K562 (cell line): ENCODE data around the gene TMPRSS9. TPM values are rescaled to one million over a fixed set of nuclear protein-coding genes. Genes with fewer than 3 reads are reported as not detected.

Experiments used
- ATAC-seq: fragments of 200-7000 bp; cut with Tn5 transposase; 3 replicates; pipeline ENCODE4 v1.9.1; 2020; ENCODE audit warnings: moderate library complexity
- BruUV-seq: library from RNA; stranded (reverse); fragments of 400-500 nt; replicated peaks from 2 replicates; lab custom pipeline; 2021; lab: Mats Ljungman, UMichigan
- CTCF ChIA-PET: fragments of 300-600 bp; formaldehyde crosslinking; extraction: SDS; loops from one replicate; lab custom pipeline; 2021; ENCODE audit warnings: low intra/inter-chr PET ratio; lab: Yijun Ruan, JAX
- POLR2A ChIA-PET: fragments of 300-600, 350-650 bp; sonication (Branson Sonifier 250); formaldehyde crosslinking; extraction: SDS; loops from one replicate; lab custom pipeline; 2021; ENCODE audit warnings: antibody characterized with exemption, inconsistent platforms; lab: Yijun Ruan, JAX
- DNase-seq, 4 experiments: peaks; one replicate each; pipeline versions ENCODE4 v3.0.0 to v3.0.0-alpha.2; 2011 to 2018; ENCODE audit warnings: low spot score in 3 of 4, mixed read lengths in 3 of 4; ENCODE audit errors: extremely low read depth in 1 of 4
- FAIRE-seq: peaks from 2 replicates; lab custom pipeline; 2011; peaks lifted over from hg19 to GRCh38; lab: Jason Lieb, UNC
- H2AFZ ChIP-seq: 2 replicates; pipeline ENCODE4 v1.6.0; 2011; ENCODE audit warnings: low read depth, low read length, control low read depth, inconsistent platforms
- H3K27ac ChIP-seq: fragments of 200-600 bp; 3 replicates; pipeline ENCODE4 v1.8.0; 2011; ENCODE audit warnings: low read depth, mild to moderate bottlenecking, control low read depth, inconsistent platforms, low read length, moderate library complexity, mixed read lengths; ENCODE audit errors: extremely low read depth
- H3K27me3 ChIP-seq, 2 experiments: fragments of 300-600 bp in 1 of 2; 2 replicates in 1 of 2; 3 replicates in 1 of 2; pipeline versions ENCODE4 v1.6.0 to v1.8.0; 2011; ENCODE audit warnings: inconsistent platforms in 2 of 2, low read length in 2 of 2, mild to moderate bottlenecking in 1 of 2, mixed read lengths in 1 of 2, moderate library complexity in 1 of 2; ENCODE audit not compliant: control insufficient read depth in 2 of 2, insufficient read depth in 2 of 2
- H3K36me3 ChIP-seq: fragments of 300-600 bp; 3 replicates; pipeline ENCODE4 v1.8.0; 2011; ENCODE audit warnings: mild to moderate bottlenecking, low read length, inconsistent platforms; ENCODE audit not compliant: control insufficient read depth, insufficient read depth
- H3K4me1 ChIP-seq, 2 experiments: fragments of 200-600 bp in 1 of 2; replicated peaks in 1 of 2; 2 replicates in 1 of 2; 3 replicates in 1 of 2; pipeline versions ENCODE4 v1.5.1 to v1.8.0; 2011; ENCODE audit warnings: inconsistent platforms in 2 of 2, low read length in 2 of 2, mild to moderate bottlenecking in 1 of 2, mixed read lengths in 1 of 2, moderate library complexity in 1 of 2; ENCODE audit not compliant: control insufficient read depth in 2 of 2, insufficient read depth in 2 of 2
- H3K4me2 ChIP-seq: 2 replicates; pipeline ENCODE4 v1.6.1; 2011; ENCODE audit warnings: low read length, control low read depth, inconsistent platforms, mixed read lengths; ENCODE audit not compliant: insufficient read depth
- H3K4me3 ChIP-seq: fragments of 200-600 bp; sonication (generic), shearing (Covaris generic); 2 replicates; pipeline ENCODE4 v1.5.1; 2016; ENCODE audit warnings: control low read depth, inconsistent platforms
- H3K79me2 ChIP-seq: fragments of 200-600 bp; 3 replicates; pipeline ENCODE4 v1.8.0; 2011; ENCODE audit warnings: low read length, inconsistent platforms; ENCODE audit not compliant: control insufficient read depth, insufficient read depth
- H3K9ac ChIP-seq, 2 experiments: 2 replicates each; pipeline versions ENCODE4 v1.6.0 to v1.6.1; 2011; ENCODE audit warnings: low read depth in 2 of 2, low read length in 2 of 2, control low read depth in 1 of 2, inconsistent platforms in 1 of 2, mild to moderate bottlenecking in 1 of 2, mixed read lengths in 1 of 2; ENCODE audit not compliant: insufficient read depth in 1 of 2
- H3K9me1 ChIP-seq: one replicate; pipeline ENCODE4 v1.6.0; 2011; ENCODE audit warnings: inconsistent platforms, mild to moderate bottlenecking, low read length, moderate library complexity; ENCODE audit not compliant: control insufficient read depth, insufficient read depth
- H3K9me3 ChIP-seq: replicated peaks from 2 replicates; pipeline ENCODE4 v1.5.1; 2011; ENCODE audit warnings: low read depth, low read length, inconsistent platforms; ENCODE audit not compliant: control insufficient read depth, insufficient read depth
- H4K20me1 ChIP-seq: replicated peaks from 2 replicates; pipeline ENCODE4 v1.6.1; 2011; ENCODE audit warnings: low read length, inconsistent platforms, mixed read lengths; ENCODE audit not compliant: control insufficient read depth, insufficient read depth
- FOXM1 ChIP-seq, 2 experiments: fragments of 450-650 bp in 1 of 2; sonication (generic) in 1 of 2; formaldehyde crosslinking in 1 of 2; IDR thresholded peaks; 2 replicates each; pipeline versions ENCODE4 v1.6.1 to v1.9.0; 2017 to 2022; ENCODE audit warnings: low read depth in 2 of 2, mild to moderate bottlenecking in 2 of 2, missing genetic modification reagents in 1 of 2, moderate library complexity in 1 of 2
- KDM1A ChIP-seq, 2 experiments: fragments of 450-650 bp; IDR thresholded peaks; 2 replicates each; pipeline ENCODE4 v1.6.1; 2016; ENCODE audit warnings: mild to moderate bottlenecking in 2 of 2
- MEIS2 ChIP-seq: fragments of 450-650 bp; IDR thresholded peaks from 2 replicates; pipeline ENCODE4 v1.6.1; 2014; ENCODE audit warnings: mild to moderate bottlenecking; ENCODE audit not compliant: partially characterized antibody
- PKNOX1 ChIP-seq: fragments of 450-650 bp; IDR thresholded peaks from 2 replicates; pipeline ENCODE4 v1.6.1; 2016
- TGIF2 ChIP-seq: sonication (generic); formaldehyde crosslinking; IDR thresholded peaks from 2 replicates; pipeline ENCODE4 v1.8.1; 2022; ENCODE audit warnings: mild to moderate bottlenecking, missing genetic modification reagents, moderate library complexity
- WGBS: fragments of 100-300 bp; shearing (Covaris generic); methylation state at CpG from one replicate; pipeline ENCODE4 v1.1.6; 2016; ENCODE audit warnings: low coverage, mixed read lengths; ENCODE audit not compliant: insufficient coverage; ENCODE audit errors: missing lambda C conversion rate; 5-methylcytosine and 5-hydroxymethylcytosine counted together
- in situ Hi-C: fragments of 300-500 bp; cut with MboI; formaldehyde crosslinking; loops from 4 replicates; pipeline ENCODE4 v1.15.0; 2018; ENCODE audit warnings: inconsistent platforms, mixed read lengths
- intact Hi-C: fragments of 100-400 bp; cut with micrococcal nuclease; formaldehyde crosslinking; loops from 2 replicates; pipeline ENCODE4 v1.14.2; 2022
- polyA plus RNA-seq, 8 experiments: library from polyadenylated mRNA; depleted of rRNA in 4 of 8; stranded (reverse) in 5 of 8; unstranded in 3 of 8; fragments of >200 nt; fragmentation: Nextera tagmentation in 2 of 8; fragmentation: Illumina TruSeq in 1 of 8; extraction: Ambion mirVana in 2 of 8; extraction: Trizol in 1 of 8; gene quantifications; 2 replicates each; pipeline versions ENCODE4 v1.2.1 to v1.2.3, GENCODE V29; 2011 to 2014; ENCODE audit warnings: inconsistent platforms in 1 of 8, missing spikeins in 1 of 8
- total RNA-seq, 7 experiments: library from RNA; depleted of rRNA in 6 of 7; stranded (reverse); fragments of >200 nt in 6 of 7; fragmentation: Illumina TruSeq in 2 of 7; extraction: Trizol in 2 of 7; gene quantifications; 2 replicates each; pipeline versions ENCODE4 v1.2.1 to v1.2.3, GENCODE V29; 2011 to 2021; ENCODE audit warnings: low replicate concordance in 1 of 7

The TMPRSS9 gene
- total and polyA plus RNA-seq, 9 of the 15 experiments (the other 6 are each of a cell fraction or from before 2014, with no cell fraction given), result 0.01 to 0.03 TPM; not detected in 7

- TF ChIP-seq MEIS2 (peak; percentile 9), TGIF2 (CRISPR knock-in tag) (no peak), FOXM1 (IDR thresholded peaks at IDR 0.05; ENCODE audit: low read depth) (no peak), FOXM1 (CRISPR knock-in tag; IDR thresholded peaks at IDR 0.05; ENCODE audit: low read depth) (no peak), KDM1A (IDR thresholded peaks at IDR 0.05) (0 out of 4 replicates have a peak, but pooled peaks of 1 of the 2 experiments have one; percentile 22), PKNOX1 (0 out of 2 replicates have a peak, but pooled peaks have one; percentile 9)
- TF ChIP-seq, all 486 proteins: peak for 3
- Histone ChIP-seq H3K36me3 (peaks cover 35% of the 10 kb centered on the region; the same call in 2 of the 3 replicates), H3K9me3 (no peaks in the 10 kb centered on the region; the same call in 1 of the 2 replicates), H3K4me1 (peaks cover 7 to 39% of the 10 kb centered on the region in 2 experiments; a peak in 4 of 5 replicates), H3K79me2 (no peaks in the 10 kb centered on the region), H3K4me3 (no peak overlapping the region), H3K27ac (no peak overlapping the region), H3K4me2 (no peak overlapping the region), H3K9ac (peak overlapping the region in 1 of 2 experiments; percentile 35; a peak in 2 of 4 replicates), H4K20me1 (no peaks in the 10 kb centered on the region), H3K27me3 (no peaks in the 10 kb centered on the region), H2AFZ (no peak overlapping the region), H3K9me1 (peaks cover 2% of the 10 kb centered on the region)
- ChIA-PET CTCF (no interaction called here), POLR2A (no interaction called here)
- DNase-seq (no peak), ATAC-seq (no peak), FAIRE-seq (no peak)
- in situ Hi-C loops, result no loop called here
- no TSS peak for BruUV-seq
- intact Hi-C loops, result no loop called here
- 68% methylated on average over 16 of the region's 16 CpGs for WGBS
These were observed 9.4 kb upstream of the TMPRSS9 start for GRCh38 chr19:2350656-2351055.
